Muscle layer of colon (tissue), 2 donors: Measurements from ENCODE around the gene TERC.

Experiments used
- H3K27ac ChIP-seq: one replicate; pipeline ENCODE4 v1.7.0; 2013; ENCODE audit warnings: low read depth, mild to moderate bottlenecking, low read length, moderate library complexity
- H3K27me3 ChIP-seq, 2 donors: one replicate each; pipeline ENCODE4 v1.7.0; 2013; ENCODE audit warnings: low read length in 2 of 2, mild to moderate bottlenecking in 2 of 2; ENCODE audit not compliant: insufficient read depth in 2 of 2, control insufficient read depth in 1 of 2
- H3K36me3 ChIP-seq: one replicate; pipeline ENCODE4 v1.7.0; 2013; ENCODE audit warnings: mild to moderate bottlenecking, low read length; ENCODE audit not compliant: insufficient read depth
- H3K4me1 ChIP-seq: one replicate; pipeline ENCODE4 v1.7.0; 2013; ENCODE audit warnings: mild to moderate bottlenecking, low read length; ENCODE audit not compliant: insufficient read depth
- H3K4me3 ChIP-seq, 2 donors: one replicate each; pipeline ENCODE4 v1.7.0; 2013; ENCODE audit warnings: low read length in 2 of 2, low read depth in 1 of 2, mild to moderate bottlenecking in 1 of 2, moderate library complexity in 1 of 2
- H3K9ac ChIP-seq: one replicate; pipeline ENCODE4 v1.7.0; 2013; ENCODE audit warnings: low read length
- H3K9me3 ChIP-seq: one replicate; pipeline ENCODE4 v1.7.0; 2013; ENCODE audit warnings: mild to moderate bottlenecking, low read length
- donor health status: abdominal sarcoma.
- donor health status: Adenocarcinoma of cecum.

The TERC gene

GRCh38 chr3:169764882-169765612 lies at the start of gene TERC:
TERC (minus strand) TSS chr3:169765060.
- H3K27me3 ChIP-seq, result no peaks in the 10 kb centered on the region
- no peaks in the 10 kb centered on the region for H3K4me1 ChIP-seq
- H3K4me3 ChIP-seq, result peak within 1 kb of the TSS; percentile 67 to 93
- H3K9ac ChIP-seq, result peak within 1 kb of the TSS; percentile 85
- no peaks in the 10 kb centered on the region for H3K36me3 ChIP-seq
- H3K27ac ChIP-seq, result peak within 1 kb of the TSS; percentile 89
- no peaks in the 10 kb centered on the region for H3K9me3 ChIP-seq

- H3K36me3 ChIP-seq, result no peaks in the 10 kb centered on the region
- peak overlapping the region; percentile 73 to 82 for H3K4me3 ChIP-seq
- H3K9ac ChIP-seq, result no peak overlapping the region
- no peaks in the 10 kb centered on the region for H3K27me3 ChIP-seq
- no peak overlapping the region for H3K27ac ChIP-seq
- no peaks in the 10 kb centered on the region for H3K9me3 ChIP-seq
- peaks cover 15% of the 10 kb centered on the region for H3K4me1 ChIP-seq
Measured at GRCh38 chr3:169813757-169814517, 49.1 kb upstream of the TERC start.

GRCh38 chr3:169813278-169813677 lies 48.4 kb upstream of the TERC start:
- H3K27me3 ChIP-seq, result no peaks in the 10 kb centered on the region
- peak overlapping the region; percentile 73 to 82 for H3K4me3 ChIP-seq
- no peak overlapping the region for H3K27ac ChIP-seq
- no peaks in the 10 kb centered on the region for H3K9me3 ChIP-seq
- peaks cover 15% of the 10 kb centered on the region for H3K4me1 ChIP-seq
- peak overlapping the region; percentile 66 for H3K9ac ChIP-seq
- no peaks in the 10 kb centered on the region for H3K36me3 ChIP-seq

GRCh38 chr3:169812332-169813235 lies 47.7 kb upstream of the TERC start, which contains the start of the genes LRRC34 and LRRIQ4:
LRRC34 (minus strand) TSS chr3:169812904; CDS start chr3:169812548, 356 bp downstream.
LRRIQ4 (plus strand) TSS chr3:169812870; CDS start chr3:169821922, 9,052 bp downstream.
- Histone ChIP-seq H3K27me3 (no peaks in the 10 kb centered on the region), H3K4me3 (peak within 1 kb of the TSS; percentile 73 to 82), H3K27ac (peak within 1 kb of the TSS; percentile 82), H3K9ac (peak within 1 kb of the TSS; percentile 66), H3K9me3 (no peaks in the 10 kb centered on the region), H3K4me1 (peaks cover 15% of the 10 kb centered on the region), H3K36me3 (no peaks in the 10 kb centered on the region)

GRCh38 chr3:169811631-169812331 lies 46.9 kb upstream of the TERC start:
- Histone ChIP-seq H3K9me3 (no peaks in the 10 kb centered on the region), H3K27me3 (no peaks in the 10 kb centered on the region), H3K4me3 (peak overlapping the region; percentile 73 to 82), H3K4me1 (peaks cover 15% of the 10 kb centered on the region), H3K9ac (peak overlapping the region; percentile 66), H3K27ac (peak overlapping the region; percentile 82), H3K36me3 (no peaks in the 10 kb centered on the region)

GRCh38 chr3:169809230-169809795 lies 44.5 kb upstream of the TERC start:
- Histone ChIP-seq H3K9me3 (no peaks in the 10 kb centered on the region), H3K27ac (no peak overlapping the region), H3K36me3 (no peaks in the 10 kb centered on the region), H3K27me3 (no peaks in the 10 kb centered on the region), H3K4me3 (no peak overlapping the region), H3K4me1 (peaks cover 15% of the 10 kb centered on the region), H3K9ac (no peak overlapping the region)

- H3K9me3 ChIP-seq, result no peaks in the 10 kb centered on the region
- H3K9ac ChIP-seq, result no peak overlapping the region
- no peak overlapping the region for H3K4me3 ChIP-seq
- no peak overlapping the region for H3K27ac ChIP-seq
- H3K4me1 ChIP-seq, result no peaks in the 10 kb centered on the region
- no peaks in the 10 kb centered on the region for H3K27me3 ChIP-seq
- H3K36me3 ChIP-seq, result peaks cover 4% of the 10 kb centered on the region
Measured at GRCh38 chr3:169804681-169805080, 39.8 kb upstream of the TERC start.

GRCh38 chr3:169792359-169792758 lies 27.5 kb upstream of the TERC start:
- Histone ChIP-seq H3K4me1 (no peaks in the 10 kb centered on the region), H3K27ac (no peak overlapping the region), H3K9me3 (no peaks in the 10 kb centered on the region), H3K27me3 (no peaks in the 10 kb centered on the region), H3K9ac (no peak overlapping the region), H3K4me3 (no peak overlapping the region), H3K36me3 (peaks cover 28% of the 10 kb centered on the region)

GRCh38 chr3:169790687-169791429 lies 26.0 kb upstream of the TERC start:
- no peaks in the 10 kb centered on the region for H3K9me3 ChIP-seq
- peaks cover 37% of the 10 kb centered on the region for H3K36me3 ChIP-seq
- no peak overlapping the region for H3K4me3 ChIP-seq
- no peaks in the 10 kb centered on the region for H3K27me3 ChIP-seq
- H3K27ac ChIP-seq, result no peak overlapping the region
- no peaks in the 10 kb centered on the region for H3K4me1 ChIP-seq
- no peak overlapping the region for H3K9ac ChIP-seq

GRCh38 chr3:169790219-169790618 lies 25.4 kb upstream of the TERC start:
- H3K9me3 ChIP-seq, result no peaks in the 10 kb centered on the region
- no peak overlapping the region for H3K9ac ChIP-seq
- H3K4me1 ChIP-seq, result no peaks in the 10 kb centered on the region
- H3K4me3 ChIP-seq, result no peak overlapping the region
- H3K36me3 ChIP-seq, result peaks cover 42% of the 10 kb centered on the region
- H3K27ac ChIP-seq, result no peak overlapping the region
- no peaks in the 10 kb centered on the region for H3K27me3 ChIP-seq
